Bone marrow (tissue), 2 donors: ENCODE data around the gene ARHGEF12.

Source experiments
- DNase-seq, 2 donors: peaks; one replicate each; lab custom pipeline; 2025; lab: John Stamatoyannopoulos, UW

ARHGEF12 gene

GRCh38 chr11:120388261-120388660, 52.0 kb downstream of the ARHGEF12 start:
- DNase-seq: no peak

- no peak for DNase-seq
Measured at GRCh38 chr11:120389693-120390584, 53.7 kb downstream of the ARHGEF12 start.

GRCh38 chr11:120390585-120390922, 54.3 kb downstream of the ARHGEF12 start:
- no peak for DNase-seq

GRCh38 chr11:120391292-120391691, 55.1 kb downstream of the ARHGEF12 start:
- DNase-seq: no peak

- no peak for DNase-seq
Measured at GRCh38 chr11:120391854-120392253, 55.6 kb downstream of the ARHGEF12 start.

- DNase-seq: no peak
Measured at GRCh38 chr11:120392314-120392713, 56.1 kb downstream of the ARHGEF12 start.

- DNase-seq: no peak
Measured at GRCh38 chr11:120392793-120393192, 56.6 kb downstream of the ARHGEF12 start.

- DNase-seq: no peak
Measured at GRCh38 chr11:120394119-120394518, 57.9 kb downstream of the ARHGEF12 start.

GRCh38 chr11:120395778-120396177, 59.6 kb downstream of the ARHGEF12 start:
- no peak for DNase-seq

GRCh38 chr11:120398132-120398531, 61.9 kb downstream of the ARHGEF12 start:
- DNase-seq: no peak

GRCh38 chr11:120399307-120399706, 63.1 kb downstream of the ARHGEF12 start:
- no peak for DNase-seq

- DNase-seq: no peak
Measured at GRCh38 chr11:120400564-120401364, 64.6 kb downstream of the ARHGEF12 start.

- DNase-seq: no peak
Measured at GRCh38 chr11:120401506-120401905, 65.3 kb downstream of the ARHGEF12 start.

- DNase-seq: no peak
Measured at GRCh38 chr11:120403966-120404365, 67.8 kb downstream of the ARHGEF12 start.

- DNase-seq: no peak
Measured at GRCh38 chr11:120404495-120404894, 68.3 kb downstream of the ARHGEF12 start.

- no peak for DNase-seq
Measured at GRCh38 chr11:120409655-120410054, 73.4 kb downstream of the ARHGEF12 start.

GRCh38 chr11:120410622-120411380, 74.6 kb downstream of the ARHGEF12 start:
- no peak for DNase-seq

GRCh38 chr11:120413480-120413879, 77.3 kb downstream of the ARHGEF12 start:
- no peak for DNase-seq

- no peak for DNase-seq
Measured at GRCh38 chr11:120420572-120420971, 84.4 kb downstream of the ARHGEF12 start.

- no peak for DNase-seq
Measured at GRCh38 chr11:120424185-120424969, 88.2 kb downstream of the ARHGEF12 start.

GRCh38 chr11:120424970-120425332, 88.7 kb downstream of the ARHGEF12 start:
- DNase-seq: no peak

- DNase-seq: no peak
Measured at GRCh38 chr11:120425527-120425926, 89.3 kb downstream of the ARHGEF12 start.
